Neutrophil (primary cell): Measurements from ENCODE around the gene BCAS1.

ENCODE experiments used
- H3K27ac ChIP-seq: fragments of 200-600 bp; sonication (generic); 2 replicates; pipeline ENCODE4 v1.5.1; 2016; ENCODE audit warnings: mild to moderate bottlenecking, moderate library complexity
- H3K27me3 ChIP-seq: fragments of 200-600 bp; sonication (generic); 2 replicates; pipeline ENCODE4 v1.6.0; 2016; ENCODE audit warnings: mild to moderate bottlenecking
- H3K36me3 ChIP-seq: fragments of 200-600 bp; sonication (generic); 2 replicates; pipeline ENCODE4 v1.5.1; 2017
- H3K4me1 ChIP-seq, 2 experiments: fragments of 200-600 bp in 1 of 2; sonication (generic) in 1 of 2; 1 replicate in 1 of 2; 2 replicates in 1 of 2; pipeline versions ENCODE4 v1.5.1 to v1.6.1; 2013 to 2016; ENCODE audit warnings: low read depth in 1 of 2, low read length in 1 of 2, mild to moderate bottlenecking in 1 of 2, moderate library complexity in 1 of 2; ENCODE audit not compliant: control insufficient read depth in 1 of 2, insufficient read depth in 1 of 2
- H3K4me3 ChIP-seq, 2 experiments: fragments of 200-600 bp in 1 of 2; sonication (generic) in 1 of 2; 1 replicate in 1 of 2; 2 replicates in 1 of 2; pipeline ENCODE4 v1.5.1; 2013 to 2016; ENCODE audit warnings: low read depth in 1 of 2, low read length in 1 of 2, mild to moderate bottlenecking in 1 of 2, moderate library complexity in 1 of 2
- H3K9me3 ChIP-seq: fragments of 200-600 bp; sonication (generic); 2 replicates; pipeline ENCODE4 v1.5.1; 2016
- CTCF ChIP-seq: fragments of 200-600 bp; sonication (generic); IDR thresholded peaks from 2 replicates; pipeline ENCODE4 v1.5.1; 2016; ENCODE audit warnings: antibody characterized with exemption

BCAS1 gene

GRCh38 chr20:53942472-53942816 is 128.0 kb downstream of the BCAS1 start:
- no peak for TF ChIP-seq CTCF
- no peaks in the 10 kb centered on the region for H3K9me3 ChIP-seq
- H3K27me3 ChIP-seq, result no peaks in the 10 kb centered on the region
- no peaks in the 10 kb centered on the region for H3K36me3 ChIP-seq
- peak overlapping the region; percentile 16 for H3K27ac ChIP-seq
- no peak overlapping the region for H3K4me3 ChIP-seq
- peaks cover 41 to 52% of the 10 kb centered on the region in 2 experiments for H3K4me1 ChIP-seq

DNA sequence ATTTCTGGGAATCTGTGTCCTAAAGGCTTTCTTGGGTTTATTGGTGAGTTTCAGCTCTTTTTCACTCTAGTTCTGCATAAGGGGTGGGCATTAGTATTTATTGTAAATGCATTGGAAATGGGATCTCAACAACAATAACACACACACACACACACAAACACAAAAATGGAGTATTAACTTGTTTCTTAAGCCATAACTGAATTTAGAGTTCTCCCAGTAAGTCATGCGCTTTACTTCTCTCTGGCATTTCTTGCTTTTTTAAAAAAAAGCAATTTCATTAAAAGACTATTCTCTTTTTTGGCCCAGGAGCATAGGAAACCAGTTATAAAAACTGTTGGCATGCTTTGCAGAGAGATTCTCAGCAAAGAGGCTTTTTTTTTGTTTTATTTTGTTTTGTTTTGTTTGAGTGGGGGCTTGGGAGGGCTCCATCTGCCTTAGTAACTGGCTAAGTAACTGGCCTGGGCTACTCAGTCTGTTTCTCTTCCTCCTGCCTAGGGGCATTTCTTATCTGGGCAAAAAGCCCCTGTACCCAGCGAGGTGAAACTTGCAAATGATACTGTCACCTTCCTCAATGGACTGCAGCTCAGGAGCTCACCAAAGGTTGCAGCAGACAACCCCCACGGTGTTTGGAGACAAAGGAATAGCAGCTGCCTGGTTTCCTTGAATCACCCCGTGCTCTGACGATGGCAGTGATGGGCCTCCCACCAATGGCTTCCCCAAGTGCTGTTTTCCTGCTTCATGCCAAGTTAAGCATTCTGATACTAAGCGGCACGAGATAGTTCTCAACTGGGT is 128.5 kb downstream of the BCAS1 start:
- Histone ChIP-seq H3K4me1 (peaks cover 41 to 53% of the 10 kb centered on the region in 2 experiments), H3K36me3 (no peaks in the 10 kb centered on the region), H3K9me3 (no peaks in the 10 kb centered on the region), H3K27me3 (no peaks in the 10 kb centered on the region), H3K27ac (peak overlapping the region; percentile 16), H3K4me3 (no peak overlapping the region)
- TF ChIP-seq CTCF, result no peak

DNA sequence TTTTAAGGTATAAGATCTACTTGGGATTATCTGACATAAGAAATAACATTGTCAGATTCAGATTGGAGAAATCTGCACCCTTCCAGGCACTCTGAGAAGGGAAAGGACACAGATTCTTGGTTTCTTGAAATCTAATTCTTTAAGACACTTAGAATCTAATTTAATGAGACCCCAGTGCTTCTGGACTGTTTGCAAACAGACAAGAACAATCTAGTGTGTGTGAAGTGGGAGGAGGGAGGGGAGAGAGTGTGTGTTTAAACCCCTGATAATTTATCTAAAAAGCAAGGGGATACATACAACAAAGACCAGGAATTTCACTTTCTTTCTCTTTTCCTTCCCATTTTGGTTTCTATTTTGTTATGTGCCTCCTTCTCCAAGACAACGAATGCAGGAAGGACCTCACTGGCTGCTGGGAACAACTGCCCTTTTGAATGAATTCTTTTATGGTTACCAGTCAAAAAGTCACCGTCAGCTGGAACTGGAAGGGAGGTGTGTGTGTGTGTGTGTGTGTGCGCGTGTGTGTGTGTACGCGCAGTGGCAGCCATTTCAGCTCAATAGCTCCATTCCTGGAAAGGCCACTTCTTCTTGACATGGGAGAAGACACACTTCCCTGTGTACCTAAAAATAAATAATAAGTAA is 129.4 kb downstream of the BCAS1 start:
- Histone ChIP-seq H3K9me3 (no peaks in the 10 kb centered on the region), H3K36me3 (no peaks in the 10 kb centered on the region), H3K27ac (peak overlapping the region; percentile 68), H3K27me3 (no peaks in the 10 kb centered on the region), H3K4me1 (peaks cover 41 to 55% of the 10 kb centered on the region in 2 experiments), H3K4me3 (no peak overlapping the region)
- TF ChIP-seq CTCF, result no peak

DNA sequence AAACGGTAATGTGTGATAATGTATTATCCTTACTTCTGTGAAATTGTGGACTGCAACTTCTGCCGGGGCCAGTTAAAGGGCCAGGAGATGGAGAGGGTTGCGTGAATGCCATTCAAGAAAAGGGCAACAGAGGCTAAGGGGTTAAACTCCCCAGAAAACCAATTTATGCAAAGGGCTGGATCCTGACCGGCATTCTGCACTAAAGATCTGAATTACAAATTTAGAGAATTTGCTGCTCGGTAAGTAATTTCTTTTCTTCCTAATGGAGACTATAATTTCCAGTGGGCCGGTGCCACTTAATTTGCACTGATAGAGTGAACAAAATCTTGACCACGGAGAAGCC is 130.1 kb downstream of the BCAS1 start:
- Histone ChIP-seq H3K4me1 (peaks cover 46 to 62% of the 10 kb centered on the region in 2 experiments), H3K36me3 (no peaks in the 10 kb centered on the region), H3K27me3 (no peaks in the 10 kb centered on the region), H3K27ac (peak overlapping the region; percentile 68), H3K9me3 (no peaks in the 10 kb centered on the region), H3K4me3 (no peak overlapping the region)
- no peak for TF ChIP-seq CTCF

GRCh38 chr20:53939572-53940359 is 130.6 kb downstream of the BCAS1 start:
- TF ChIP-seq CTCF, result peak; percentile 75
- Histone ChIP-seq H3K4me1 (peaks cover 52 to 68% of the 10 kb centered on the region in 2 experiments), H3K36me3 (no peaks in the 10 kb centered on the region), H3K9me3 (no peaks in the 10 kb centered on the region), H3K27me3 (no peaks in the 10 kb centered on the region), H3K27ac (peak overlapping the region; percentile 68), H3K4me3 (no peak overlapping the region)
